H1 (cell line): ENCODE measurements around the gene PET100. TPM values are rescaled to one million over a fixed set of nuclear protein-coding genes. Genes with fewer than 3 reads are reported as not detected.

Experiments used
- CTCF ChIA-PET: fragments of 300-600 bp; sonication (Branson Sonifier 250); formaldehyde crosslinking; loops from one replicate; lab custom pipeline; 2021; ENCODE audit not compliant: partially characterized antibody; lab: Charles Lee
- POLR2A ChIA-PET: fragments of 300-600 bp; sonication (Branson Sonifier 250); formaldehyde crosslinking; loops from one replicate; lab custom pipeline; 2021; ENCODE audit warnings: inconsistent platforms; ENCODE audit not compliant: partially characterized antibody; lab: Charles Lee
- DNase-seq, 2 experiments: peaks; one replicate each; pipeline versions ENCODE4 v3.0.0 to v3.0.0-alpha.2; 2010 to 2022; ENCODE audit warnings: low spot score in 2 of 2, low read depth in 1 of 2, mixed read lengths in 1 of 2
- FAIRE-seq: peaks from 2 replicates; lab custom pipeline; 2011; peaks lifted over from hg19 to GRCh38; lab: Jason Lieb, UNC
- H2AFZ ChIP-seq: 2 replicates; pipeline ENCODE4 v1.8.1; 2012; ENCODE audit warnings: low read length, inconsistent platforms
- H2AK5ac ChIP-seq: 2 replicates; pipeline ENCODE4 v1.6.1; 2013; ENCODE audit warnings: low read depth, low read length
- H2BK120ac ChIP-seq: replicated peaks from 2 replicates; pipeline ENCODE3; 2013; ENCODE audit warnings: low read depth, low read length, inconsistent platforms
- H2BK12ac ChIP-seq: 2 replicates; pipeline ENCODE4 v1.6.1; 2013; ENCODE audit warnings: low read depth, low read length
- H2BK15ac ChIP-seq: 2 replicates; pipeline ENCODE4 v1.6.1; 2013; ENCODE audit warnings: low read length
- H2BK20ac ChIP-seq: 2 replicates; pipeline ENCODE4 v1.6.1; 2013; ENCODE audit warnings: low read length
- H2BK5ac ChIP-seq: 2 replicates; pipeline ENCODE4 v1.6.1; 2013; ENCODE audit warnings: low read depth, low read length
- H3K14ac ChIP-seq: 2 replicates; pipeline ENCODE4 v1.6.1; 2013; ENCODE audit warnings: inconsistent platforms; ENCODE audit not compliant: insufficient read length
- H3K18ac ChIP-seq: 2 replicates; pipeline ENCODE4 v1.6.1; 2013; ENCODE audit warnings: low read length; ENCODE audit errors: extremely low read depth
- H3K23ac ChIP-seq: 2 replicates; pipeline ENCODE4 v1.6.1; 2013; ENCODE audit warnings: inconsistent platforms; ENCODE audit not compliant: insufficient read length
- H3K23me2 ChIP-seq: 2 replicates; pipeline ENCODE4 v1.6.1; 2013; ENCODE audit warnings: low read depth, low read length
- H3K27ac ChIP-seq: 2 replicates; pipeline ENCODE4 v1.6.1; 2011; ENCODE audit warnings: low read depth, low read length, inconsistent platforms
- H3K27me3 ChIP-seq, 4 experiments: replicated peaks in 1 of 4; 1 replicate in 1 of 4; 2 replicates in 3 of 4; pipeline versions ENCODE4 v1.6.1 to v1.8.1; 2011 to 2013; ENCODE audit warnings: low read length in 3 of 4, mild to moderate bottlenecking in 3 of 4, inconsistent platforms in 2 of 4, mixed read lengths in 2 of 4, moderate library complexity in 1 of 4; ENCODE audit not compliant: control insufficient read depth in 3 of 4, insufficient read depth in 3 of 4; ENCODE audit errors: extremely low read depth in 1 of 4
- H3K36me3 ChIP-seq, 4 experiments: 2 replicates each; pipeline versions ENCODE4 v1.6.1 to v1.8.1; 2011 to 2013; ENCODE audit warnings: mild to moderate bottlenecking in 4 of 4, low read length in 3 of 4, moderate library complexity in 2 of 4, control low read depth in 1 of 4, inconsistent platforms in 1 of 4; ENCODE audit not compliant: insufficient read depth in 4 of 4, control insufficient read depth in 2 of 4
- H3K4ac ChIP-seq: replicated peaks from 2 replicates; pipeline ENCODE3; 2013; ENCODE audit warnings: low read length, low read depth, mixed read lengths, inconsistent platforms; ENCODE audit not compliant: insufficient read length
- H3K4me1 ChIP-seq, 4 experiments: replicated peaks in 1 of 4; 1 replicate in 1 of 4; 2 replicates in 3 of 4; pipeline versions ENCODE4 v1.6.1 to v1.8.1; 2011 to 2013; ENCODE audit warnings: low read length in 3 of 4, inconsistent platforms in 2 of 4, mixed read lengths in 1 of 4; ENCODE audit not compliant: insufficient read depth in 4 of 4, control insufficient read depth in 3 of 4
- H3K4me2 ChIP-seq, 2 experiments: 2 replicates each; pipeline versions ENCODE4 v1.6.1 to v1.8.1; 2011 to 2013; ENCODE audit warnings: low read depth in 2 of 2, low read length in 2 of 2, control low read depth in 1 of 2, inconsistent platforms in 1 of 2, mild to moderate bottlenecking in 1 of 2; ENCODE audit not compliant: insufficient read depth in 1 of 2
- H3K4me3 ChIP-seq, 4 experiments: fragments of 200-600, 300-600 bp in 1 of 4; sonication (generic), shearing (Covaris generic), sonication (Bioruptor Twin) in 1 of 4; 2 replicates each; pipeline versions ENCODE4 v1.5.1 to v1.8.1; 2011 to 2016; ENCODE audit warnings: low read length in 4 of 4, low read depth in 3 of 4, control low read depth in 2 of 4, inconsistent platforms in 2 of 4, mild to moderate bottlenecking in 2 of 4, mixed read lengths in 1 of 4, moderate library complexity in 1 of 4; ENCODE audit not compliant: insufficient read depth in 2 of 4; ENCODE audit errors: extremely low read depth in 1 of 4
- H3K56ac ChIP-seq: replicated peaks from 2 replicates; pipeline ENCODE3; 2013; ENCODE audit warnings: low read depth, mild to moderate bottlenecking, mixed read lengths, low read length, inconsistent platforms; ENCODE audit not compliant: insufficient read length
- H3K79me1 ChIP-seq: 2 replicates; pipeline ENCODE4 v1.6.1; 2013; ENCODE audit warnings: low read depth, low read length, control low read depth
- H3K79me2 ChIP-seq, 2 experiments: 2 replicates each; pipeline versions ENCODE4 v1.6.1 to v1.8.1; 2012 to 2013; ENCODE audit warnings: low read length in 2 of 2, mild to moderate bottlenecking in 2 of 2, inconsistent platforms in 1 of 2; ENCODE audit not compliant: insufficient read depth in 2 of 2, control insufficient read depth in 1 of 2
- H3K9ac ChIP-seq, 4 experiments: replicated peaks in 1 of 4; 1 replicate in 1 of 4; 2 replicates in 3 of 4; pipeline versions ENCODE4 v1.6.1 to v1.8.1; 2011 to 2013; ENCODE audit warnings: low read depth in 3 of 4, low read length in 3 of 4, control low read depth in 2 of 4, mild to moderate bottlenecking in 2 of 4, moderate library complexity in 2 of 4, inconsistent platforms in 1 of 4; ENCODE audit errors: extremely low read depth in 1 of 4
- H3K9me3 ChIP-seq, 2 experiments: 2 replicates each; pipeline versions ENCODE4 v1.6.1 to v1.8.1; 2012 to 2013; ENCODE audit warnings: mild to moderate bottlenecking in 2 of 2, moderate library complexity in 2 of 2, control low read depth in 1 of 2, inconsistent platforms in 1 of 2, low read depth in 1 of 2, low read length in 1 of 2, mixed read lengths in 1 of 2; ENCODE audit not compliant: insufficient read depth in 2 of 2
- H4K20me1 ChIP-seq, 2 experiments: replicated peaks in 1 of 2; 2 replicates each; pipeline versions ENCODE3 to v1.8.1; 2011 to 2013; ENCODE audit warnings: inconsistent platforms in 2 of 2, low read length in 2 of 2, mild to moderate bottlenecking in 1 of 2; ENCODE audit not compliant: insufficient read depth in 2 of 2, control insufficient read depth in 1 of 2
- H4K5ac ChIP-seq: 2 replicates; pipeline ENCODE4 v1.6.1; 2013; ENCODE audit warnings: low read length, low read depth, mixed read lengths, inconsistent platforms; ENCODE audit not compliant: insufficient read length
- H4K8ac ChIP-seq: 2 replicates; pipeline ENCODE4 v1.8.0; 2013; ENCODE audit warnings: mild to moderate bottlenecking, moderate library complexity, low read length, inconsistent platforms; ENCODE audit not compliant: insufficient read depth; ENCODE audit errors: extremely low read depth
- H4K91ac ChIP-seq: replicated peaks from 2 replicates; pipeline ENCODE3; 2013; ENCODE audit warnings: low read length, mixed read lengths, inconsistent platforms; ENCODE audit not compliant: insufficient read length
- GABPA ChIP-seq: IDR thresholded peaks from 2 replicates; pipeline ENCODE4 v1.6.1; 2011; ENCODE audit warnings: mild to moderate bottlenecking, low read length, moderate library complexity, borderline replicate concordance; ENCODE audit not compliant: insufficient read depth
- WGBS, 2 experiments: shearing (Covaris generic) in 1 of 2; methylation state at CpG; one replicate each; pipeline versions ENCODE4 v1.1.6 to v1.1.7; 2013 to 2015; ENCODE audit warnings: low lambda C conversion rate in 2 of 2, mixed read lengths in 2 of 2, inconsistent platforms in 1 of 2, low coverage in 1 of 2, missing lambda C conversion rate in 1 of 2; ENCODE audit not compliant: insufficient replicate concordance in 2 of 2, insufficient coverage in 1 of 2, insufficient read length in 1 of 2; ENCODE audit errors: extremely low coverage in 1 of 2, missing lambda C conversion rate in 1 of 2; 5-methylcytosine and 5-hydroxymethylcytosine counted together
- polyA plus RNA-seq, 7 experiments: library from polyadenylated mRNA; depleted of rRNA in 3 of 7; stranded (reverse) in 5 of 7; unstranded in 2 of 7; fragments of >200 nt in 5 of 7; fragments of 200-250 nt in 2 of 7; gene quantifications; 1 replicate in 5 of 7; 2 replicates in 1 of 7; 4 replicates in 1 of 7; pipeline versions ENCODE4 v1.2.1 to v1.2.3, GENCODE V29; 2011 to 2013; ENCODE audit warnings: missing spikeins in 2 of 7, mixed read lengths in 2 of 7
- total RNA-seq: library from RNA; stranded (reverse); fragmentation: NEBNext Ultra II Directional; extraction: Animal tissue kit (Norgen Biotek cat#: 25700); gene quantifications from 2 replicates; pipeline ENCODE4 v1.2.1, GENCODE V29; 2021
- TF ChIP-seq, protein P1 (sequence below): IDR thresholded peaks from 2 replicates; pipeline ENCODE4 v1.6.1; 2012; ENCODE audit warnings: inconsistent platforms
- TF ChIP-seq, protein P2 (sequence below): IDR thresholded peaks from 2 replicates; pipeline ENCODE4 v1.6.1; 2012; ENCODE audit warnings: inconsistent platforms

PET100 gene
- total and polyA plus RNA-seq, 2 of the 8 experiments (the other 6 are each of a cell fraction or from before 2014, with no cell fraction given): 80.8 to 105 TPM

DNA sequence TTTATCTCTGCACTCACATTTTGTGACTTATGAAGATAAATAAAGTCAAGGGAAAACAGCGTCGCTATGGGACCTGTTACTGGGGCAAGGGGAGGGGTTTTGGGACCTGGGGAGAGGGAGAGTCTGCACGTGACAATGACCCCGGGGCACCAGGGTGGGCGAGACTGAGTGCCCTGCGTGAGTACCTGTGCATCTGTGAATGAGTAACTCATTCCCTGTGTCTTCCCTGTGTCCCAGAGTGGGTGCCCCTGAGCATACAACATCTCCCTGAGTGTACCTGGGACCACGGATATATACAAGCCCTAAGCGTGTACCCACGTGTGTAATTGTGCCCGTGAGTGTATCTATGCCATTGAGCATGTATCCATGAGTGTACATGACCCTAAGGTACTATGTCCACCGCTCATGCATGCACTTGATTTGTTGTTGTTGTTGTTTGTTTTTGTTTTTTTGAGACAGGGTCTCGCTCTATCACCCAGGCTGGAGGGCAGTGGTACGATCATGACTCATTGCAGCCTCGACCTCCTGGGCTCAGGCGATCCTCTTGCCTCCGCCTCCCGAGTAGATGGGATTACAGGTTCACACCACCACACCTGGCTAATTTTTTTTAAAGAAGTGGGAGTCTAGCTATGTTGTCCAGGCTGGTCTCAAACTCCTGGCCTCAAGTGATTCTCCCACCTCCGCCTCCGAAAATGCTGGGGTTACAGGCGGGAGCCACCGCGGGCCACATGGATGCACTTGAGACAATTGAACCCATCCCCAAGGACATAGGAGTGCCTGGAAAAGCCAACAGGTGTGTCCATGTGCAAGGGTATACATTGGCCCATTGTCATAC is 50.4 kb downstream of the PET100 start:
- no peak overlapping the region for H3K23ac ChIP-seq
- H2BK12ac ChIP-seq: peak overlapping the region; percentile 4; the same call in 1 of the 2 replicates
- no peak for DNase-seq
- peaks cover 0 to 8% of the 10 kb centered on the region in 2 experiments for H4K20me1 ChIP-seq
- peaks cover 0 to 6% of the 10 kb centered on the region in 2 experiments; a peak in 1 of 4 replicates for H3K79me2 ChIP-seq
- H3K79me1 ChIP-seq: peaks cover 4% of the 10 kb centered on the region
- no peak overlapping the region for H2BK20ac ChIP-seq
- H2AFZ ChIP-seq: peak overlapping the region; percentile 92; the same call in 1 of the 2 replicates
- peak overlapping the region; percentile 80; the same call in 1 of the 2 replicates for H4K8ac ChIP-seq
- peaks cover 4% of the 10 kb centered on the region; the same call in 1 of the 2 replicates for H3K23me2 ChIP-seq
- H2BK15ac ChIP-seq: peak overlapping the region; percentile 5; the same call in 1 of the 2 replicates
- peak overlapping the region; percentile 51 for H4K5ac ChIP-seq
- H2AK5ac ChIP-seq: no peak overlapping the region
- 0 out of 2 replicates have a peak overlapping the region, but pooled peaks have one; percentile 2 for H2BK5ac ChIP-seq
- peaks cover 0 to 8% (median 3%) of the 10 kb centered on the region in 4 experiments; a peak in 2 of 7 replicates for H3K27me3 ChIP-seq
- no peak overlapping the region for H3K56ac ChIP-seq
- H3K36me3 ChIP-seq: peaks cover 0 to 12% (median 6%) of the 10 kb centered on the region in 4 experiments; a peak in 4 of 8 replicates
- peak overlapping the region; percentile 71; the same call in 1 of the 2 replicates for H3K18ac ChIP-seq
- ChIA-PET CTCF (interaction anchor here (0.8 to 2.5 kb wide), 30 partner anchors 10 to 151 kb away, joined by 3 to 36 read pairs (median 6); partner anchors contain the start of genes CD209 and RETN), POLR2A (interaction anchor here (0.7 to 2.1 kb wide), 6 partner anchors 9 to 178 kb away, joined by 3 to 11 read pairs (median 4); no protein-coding TSS in a partner anchor)
- H3K4me1 ChIP-seq: peaks cover 0 to 6% (median 4%) of the 10 kb centered on the region in 4 experiments; a peak in 5 of 7 replicates
- H3K9me3 ChIP-seq: no peaks in the 10 kb centered on the region
- H3K4ac ChIP-seq: peak overlapping the region; percentile 76
- no peak for FAIRE-seq
- no peak overlapping the region for H4K91ac ChIP-seq
- TF ChIP-seq, protein P1, sequence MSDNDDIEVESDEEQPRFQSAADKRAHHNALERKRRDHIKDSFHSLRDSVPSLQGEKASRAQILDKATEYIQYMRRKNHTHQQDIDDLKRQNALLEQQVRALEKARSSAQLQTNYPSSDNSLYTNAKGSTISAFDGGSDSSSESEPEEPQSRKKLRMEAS: peak; percentile 20; the same call in 1 of the 2 replicates
- TF ChIP-seq, protein P2, sequence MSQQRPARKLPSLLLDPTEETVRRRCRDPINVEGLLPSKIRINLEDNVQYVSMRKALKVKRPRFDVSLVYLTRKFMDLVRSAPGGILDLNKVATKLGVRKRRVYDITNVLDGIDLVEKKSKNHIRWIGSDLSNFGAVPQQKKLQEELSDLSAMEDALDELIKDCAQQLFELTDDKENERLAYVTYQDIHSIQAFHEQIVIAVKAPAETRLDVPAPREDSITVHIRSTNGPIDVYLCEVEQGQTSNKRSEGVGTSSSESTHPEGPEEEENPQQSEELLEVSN: peak; percentile 66
- no peak for TF ChIP-seq GABPA
- H3K27ac ChIP-seq: no peak overlapping the region
- H3K14ac ChIP-seq: no peak overlapping the region
- no peak overlapping the region for H3K9ac ChIP-seq
- no peak overlapping the region for H2BK120ac ChIP-seq
- WGBS, 2 experiments: 64% methylated on average over 22 of the region's 22 CpGs; no CpG with 5 or more reads in 1 of the 2 experiments
- peak overlapping the region; percentile 0 to 80; a peak in 3 of 4 replicates for H3K4me2 ChIP-seq
- peak overlapping the region in 2 of 4 experiments; percentile 7 to 98; a peak in 3 of 8 replicates for H3K4me3 ChIP-seq
